GM23338 (cell line): ENCODE measurements around the gene SPTB. TPM values are rescaled to one million over a fixed set of nuclear protein-coding genes. Genes with fewer than 3 reads are reported as not detected.

Source experiments
- ATAC-seq: fragments of 200-7000 bp; cut with Tn5 transposase; 3 replicates; pipeline ENCODE4 v1.9.1; 2020
- DNase-seq: peaks from one replicate; pipeline ENCODE4 v3.0.0-alpha.2; 2015; ENCODE audit warnings: low spot score
- H2AFZ ChIP-seq: fragments of 200-600 bp; sonication (generic); 2 replicates; pipeline ENCODE4 v1.8.0; 2016; ENCODE audit warnings: antibody characterized with exemption, mild to moderate bottlenecking, moderate library complexity
- H3F3A ChIP-seq: fragments of 200-600 bp; sonication (generic); replicated peaks from 2 replicates; pipeline ENCODE4 v1.8.0; 2017; ENCODE audit warnings: antibody characterized with exemption, mixed run types, low read depth
- H3K27ac ChIP-seq: fragments of 200-600 bp; sonication (generic); 2 replicates; pipeline ENCODE4 v1.6.1; 2016; ENCODE audit warnings: low read depth
- H3K27me3 ChIP-seq: fragments of 200-600 bp; sonication (generic); 2 replicates; pipeline ENCODE4 v1.8.0; 2016; ENCODE audit warnings: mild to moderate bottlenecking, mixed run types, moderate library complexity; ENCODE audit not compliant: insufficient read depth
- H3K36me3 ChIP-seq: fragments of 200-600 bp; sonication (generic); 2 replicates; pipeline ENCODE4 v1.8.0; 2016; ENCODE audit warnings: mild to moderate bottlenecking; ENCODE audit not compliant: insufficient read depth
- H3K4me1 ChIP-seq: fragments of 200-600 bp; sonication (generic); 2 replicates; pipeline ENCODE4 v1.8.0; 2016; ENCODE audit warnings: mild to moderate bottlenecking, moderate library complexity; ENCODE audit not compliant: insufficient read depth
- H3K4me2 ChIP-seq: fragments of 200-600 bp; sonication (generic); 2 replicates; pipeline ENCODE4 v1.7.1; 2017; ENCODE audit warnings: mixed run types
- H3K4me3 ChIP-seq: fragments of 200-600 bp; sonication (generic); 2 replicates; pipeline ENCODE4 v1.6.1; 2016; ENCODE audit warnings: mixed run types
- H3K79me2 ChIP-seq: fragments of 200-600 bp; sonication (generic); replicated peaks from 2 replicates; pipeline ENCODE4 v1.8.0; 2017; ENCODE audit warnings: mild to moderate bottlenecking; ENCODE audit not compliant: insufficient read depth
- H3K9me2 ChIP-seq: fragments of 200-600 bp; sonication (generic); 2 replicates; pipeline ENCODE4 v1.8.0; 2017; ENCODE audit not compliant: insufficient read depth
- H4K20me1 ChIP-seq: fragments of 200-600 bp; sonication (generic); replicated peaks from 2 replicates; pipeline ENCODE4 v1.8.0; 2017; ENCODE audit warnings: mild to moderate bottlenecking; ENCODE audit not compliant: insufficient read depth
- H3K27ac Mint-ChIP-seq: 2 replicates; pipeline ENCODE4 v1.8.0; 2020; ENCODE audit warnings: inconsistent platforms, mild to moderate bottlenecking, moderate library complexity, mixed read lengths
- H3K27me3 Mint-ChIP-seq: 3 replicates; pipeline ENCODE4 v1.8.0; 2022; ENCODE audit warnings: low read depth, mild to moderate bottlenecking, moderate library complexity, mixed read lengths, inconsistent platforms; ENCODE audit not compliant: insufficient read depth, poor library complexity
- H3K36me3 Mint-ChIP-seq: 3 replicates; pipeline ENCODE4 v1.8.0; 2021; ENCODE audit warnings: low read depth, mild to moderate bottlenecking, inconsistent platforms, moderate library complexity, mixed read lengths
- H3K4me1 Mint-ChIP-seq: 3 replicates; pipeline ENCODE4 v1.8.0; 2020; ENCODE audit warnings: mild to moderate bottlenecking, inconsistent platforms, mixed read lengths
- H3K4me3 Mint-ChIP-seq: 3 replicates; pipeline ENCODE4 v1.8.0; 2021; ENCODE audit warnings: moderate library complexity, mild to moderate bottlenecking, inconsistent platforms, mixed read lengths
- H3K9me3 Mint-ChIP-seq: 3 replicates; pipeline ENCODE4 v1.8.0; 2020; ENCODE audit warnings: moderate library complexity, mild to moderate bottlenecking, inconsistent platforms, mixed read lengths
- CREB1 ChIP-seq: fragments of 250-450 bp; sonication (Bioruptor Pico); IDR thresholded peaks from 2 replicates; pipeline ENCODE4 v1.5.0; 2020; ENCODE audit warnings: low read depth, mild to moderate bottlenecking, moderate library complexity
- CTCF ChIP-seq, 2 experiments: fragments of 200-600 bp in 1 of 2; sonication (generic) in 1 of 2; conservative IDR thresholded peaks; 2 replicates each; pipeline versions ENCODE4 v1.5.1 to v1.6.1; 2016 to 2017; ENCODE audit warnings: antibody characterized with exemption in 2 of 2, low read depth in 2 of 2, mild to moderate bottlenecking in 2 of 2, moderate library complexity in 1 of 2
- JUNB ChIP-seq: IDR thresholded peaks from one replicate; pipeline ENCODE4 v1.6.1; 2016; ENCODE audit warnings: antibody characterized with exemption; ENCODE audit not compliant: unreplicated experiment
- NANOG ChIP-seq: IDR thresholded peaks from 2 replicates; pipeline ENCODE4 v1.6.1; 2016; ENCODE audit warnings: antibody characterized with exemption, borderline replicate concordance
- REST ChIP-seq: IDR thresholded peaks from one replicate; pipeline ENCODE4 v1.6.1; 2018; ENCODE audit warnings: antibody characterized with exemption; ENCODE audit not compliant: unreplicated experiment
- ZNF114 ChIP-seq: fragments of 250-450 bp; sonication (Bioruptor Pico); IDR thresholded peaks from 2 replicates; pipeline ENCODE4 v1.5.0; 2020; ENCODE audit warnings: mild to moderate bottlenecking, moderate library complexity
- ZNF331 ChIP-seq: fragments of 250-450 bp; sonication (Bioruptor Pico); IDR thresholded peaks from 2 replicates; pipeline ENCODE4 v1.5.0; 2020; ENCODE audit warnings: low read depth, mild to moderate bottlenecking, moderate library complexity
- polyA plus RNA-seq: library from polyadenylated mRNA; unstranded; fragments of >200 nt; fragmentation: Nextera tagmentation; extraction: Ambion mirVana; gene quantifications from 2 replicates; pipeline ENCODE4 v1.2.1, GENCODE V29; 2016
- total RNA-seq: library from RNA; depleted of rRNA; stranded (reverse); fragments of >200 nt; shearing (Covaris generic); gene quantifications from 2 replicates; pipeline ENCODE4 v1.2.3, GENCODE V29; 2014

Gene SPTB
- total and polyA plus RNA-seq, 2 experiments from 2014 or later, result 1.1 to 1.9 TPM

- no peak overlapping the region for H3K4me3 ChIP-seq
- ATAC-seq, result no peak
- H3K9me2 ChIP-seq, result peaks cover 7% of the 10 kb centered on the region
- Mint-ChIP-seq H3K4me3 (no peak overlapping the region), H3K27ac (no peak overlapping the region), H3K9me3 (no peaks in the 10 kb centered on the region), H3K4me1 (peaks cover 35% of the 10 kb centered on the region), H3K27me3 (peaks cover 7% of the 10 kb centered on the region), H3K36me3 (no peaks in the 10 kb centered on the region)
- no peak overlapping the region for H2AFZ ChIP-seq
- H3K27ac ChIP-seq, result no peak overlapping the region
- H3K36me3 ChIP-seq, result no peaks in the 10 kb centered on the region
- no peak overlapping the region for H3K4me2 ChIP-seq
- H3K4me1 ChIP-seq, result peaks cover 22% of the 10 kb centered on the region
- H3F3A ChIP-seq, result no peaks in the 10 kb centered on the region
- TF ChIP-seq REST (no peak), CREB1 (no peak), CTCF (conservative IDR thresholded peaks at IDR 0.05; ENCODE audit: low read depth in 2 of 2) (no peak), NANOG (no peak)
- no peaks in the 10 kb centered on the region for H4K20me1 ChIP-seq
- H3K27me3 ChIP-seq, result no peaks in the 10 kb centered on the region
- no peak for DNase-seq
- H3K79me2 ChIP-seq, result no peaks in the 10 kb centered on the region
These were observed 35.4 kb downstream of the SPTB start for GRCh38 chr14:64844272-64844671.

DNA sequence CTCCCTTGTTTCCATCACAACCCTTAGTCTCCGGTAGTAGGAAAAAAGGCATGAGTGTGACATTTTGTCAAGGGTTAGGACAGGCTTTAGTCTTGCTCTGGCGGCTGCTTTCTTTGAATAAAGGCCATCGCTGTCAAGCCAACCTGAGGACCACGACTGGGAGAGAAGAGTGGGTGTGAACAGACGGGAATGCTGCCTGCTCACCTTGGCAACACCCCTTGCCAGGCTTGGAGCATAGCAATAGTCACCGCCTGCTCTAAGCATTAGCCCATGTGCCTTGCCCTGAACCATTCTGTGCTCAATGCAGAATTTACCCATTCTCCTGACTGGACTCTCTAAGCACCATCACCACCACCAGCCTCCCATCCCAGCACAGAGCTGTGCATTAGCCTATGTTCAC, 36.2 kb downstream of the SPTB start:
- Histone ChIP-seq H3K9me2 (peaks cover 7% of the 10 kb centered on the region), H3K36me3 (no peaks in the 10 kb centered on the region), H3K79me2 (no peaks in the 10 kb centered on the region), H3K27me3 (no peaks in the 10 kb centered on the region), H2AFZ (no peak overlapping the region), H3F3A (no peaks in the 10 kb centered on the region), H4K20me1 (no peaks in the 10 kb centered on the region), H3K27ac (no peak overlapping the region), H3K4me2 (no peak overlapping the region), H3K4me1 (peaks cover 22% of the 10 kb centered on the region), H3K4me3 (no peak overlapping the region)
- peaks cover 35% of the 10 kb centered on the region for H3K4me1 Mint-ChIP-seq
- DNase-seq (no peak), ATAC-seq (no peak)
- no peaks in the 10 kb centered on the region for H3K36me3 Mint-ChIP-seq
- H3K9me3 Mint-ChIP-seq, result no peaks in the 10 kb centered on the region
- H3K4me3 Mint-ChIP-seq, result no peak overlapping the region
- H3K27me3 Mint-ChIP-seq, result peaks cover 7% of the 10 kb centered on the region
- no peak overlapping the region for H3K27ac Mint-ChIP-seq
- TF ChIP-seq ZNF331 (CRISPR knock-in tag) (no peak), ZNF114 (CRISPR knock-in tag) (no peak), JUNB (no peak)
